ENCODE measurements around the gene NAP1L1.

- TF ChIP-seq POLR2A (IDR thresholded peaks at IDR 0.05): peak in 3 of 4 donors; percentile 46 to 94 (median 92)
- TF ChIP-seq CTCF (IDR thresholded peaks at IDR 0.05): no peak
Measured at GRCh38 chr12:76083904-76084862, at the start of gene NAP1L1.
